Breast epithelium (tissue), 3 donors: ENCODE measurements around the gene USHBP1.

Source experiments
- POLR2A ChIP-seq: fragments of 450-650 bp; IDR thresholded peaks from one replicate; pipeline ENCODE4 v1.6.1; 2016; ENCODE audit warnings: antibody characterized with exemption, mild to moderate bottlenecking, moderate library complexity
- POLR2AphosphoS5 ChIP-seq, 3 donors: sonication (generic); formaldehyde crosslinking; IDR thresholded peaks; one replicate each; pipeline ENCODE4 v1.6.1; 2017; ENCODE audit warnings: antibody characterized with exemption in 3 of 3
- TF ChIP-seq, protein P1 (sequence below), 3 donors: fragments of 450-650 bp; IDR thresholded peaks; one replicate each; pipeline ENCODE4 v1.5.1; 2016 to 2017; ENCODE audit warnings: antibody characterized with exemption in 3 of 3, mild to moderate bottlenecking in 3 of 3, moderate library complexity in 3 of 3

GRCh38 chr19:17213334-17213733 lies 51.2 kb downstream of the USHBP1 start:
- TF ChIP-seq, protein P1, sequence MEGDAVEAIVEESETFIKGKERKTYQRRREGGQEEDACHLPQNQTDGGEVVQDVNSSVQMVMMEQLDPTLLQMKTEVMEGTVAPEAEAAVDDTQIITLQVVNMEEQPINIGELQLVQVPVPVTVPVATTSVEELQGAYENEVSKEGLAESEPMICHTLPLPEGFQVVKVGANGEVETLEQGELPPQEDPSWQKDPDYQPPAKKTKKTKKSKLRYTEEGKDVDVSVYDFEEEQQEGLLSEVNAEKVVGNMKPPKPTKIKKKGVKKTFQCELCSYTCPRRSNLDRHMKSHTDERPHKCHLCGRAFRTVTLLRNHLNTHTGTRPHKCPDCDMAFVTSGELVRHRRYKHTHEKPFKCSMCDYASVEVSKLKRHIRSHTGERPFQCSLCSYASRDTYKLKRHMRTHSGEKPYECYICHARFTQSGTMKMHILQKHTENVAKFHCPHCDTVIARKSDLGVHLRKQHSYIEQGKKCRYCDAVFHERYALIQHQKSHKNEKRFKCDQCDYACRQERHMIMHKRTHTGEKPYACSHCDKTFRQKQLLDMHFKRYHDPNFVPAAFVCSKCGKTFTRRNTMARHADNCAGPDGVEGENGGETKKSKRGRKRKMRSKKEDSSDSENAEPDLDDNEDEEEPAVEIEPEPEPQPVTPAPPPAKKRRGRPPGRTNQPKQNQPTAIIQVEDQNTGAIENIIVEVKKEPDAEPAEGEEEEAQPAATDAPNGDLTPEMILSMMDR (IDR thresholded peaks at IDR 0.05): no peak
- TF ChIP-seq POLR2A: no peak
- TF ChIP-seq POLR2AphosphoS5 (IDR thresholded peaks at IDR 0.05): no peak
